HEK293 (cell line): ENCODE data around the gene USF1.
"Not testable (repeated sequence)": the region's sequence is repeated elsewhere in the genome, so short reads cannot be mapped to it uniquely, and the experiment has no call there.

Experiments
- CTCF ChIA-PET: fragments of 350-600 bp; formaldehyde crosslinking; extraction: SDS; loops from one replicate; lab custom pipeline; 2021; ENCODE audit warnings: antibody characterized with exemption; lab: Yijun Ruan, JAX
- POLR2A ChIA-PET: fragments of 300-600 bp; formaldehyde crosslinking; extraction: SDS; loops from one replicate; lab custom pipeline; 2020; ENCODE audit warnings: antibody characterized with exemption, inconsistent platforms; lab: Yijun Ruan, JAX
- H3K27ac ChIP-seq: fragments of 200-500 bp; sonication (Bioruptor generic); 2 replicates; pipeline ENCODE4 v1.5.1; 2014; ENCODE audit warnings: low read depth, low read length, control low read depth, inconsistent platforms; ENCODE audit errors: extremely low read depth
- H3K36me3 ChIP-seq, 2 experiments: fragments of 200-500 bp in 1 of 2; sonication (Bioruptor generic) in 1 of 2; 1 replicate in 1 of 2; 2 replicates in 1 of 2; pipeline ENCODE4 v1.5.1; 2014 to 2017; ENCODE audit warnings: inconsistent platforms in 2 of 2, low read length in 2 of 2; ENCODE audit not compliant: control insufficient read depth in 2 of 2, insufficient read depth in 1 of 2
- H3K4me1 ChIP-seq: fragments of 200-500 bp; sonication (Bioruptor generic); 2 replicates; pipeline ENCODE4 v1.5.1; 2014; ENCODE audit warnings: mild to moderate bottlenecking, low read length, inconsistent platforms; ENCODE audit not compliant: control insufficient read depth, insufficient read depth
- H3K4me3 ChIP-seq: 2 replicates; pipeline ENCODE4 v1.5.1; 2011; ENCODE audit warnings: low read depth, mild to moderate bottlenecking, control low read depth, low read length, moderate library complexity
- H3K9me3 ChIP-seq: fragments of 200-500 bp; sonication (Bioruptor generic); 2 replicates; pipeline ENCODE4 v1.5.1; 2014; ENCODE audit warnings: low read depth, low read length, inconsistent platforms; ENCODE audit not compliant: control insufficient read depth, insufficient read depth
- IKZF3 ChIP-seq: fragments of 450-650 bp; IDR thresholded peaks from 2 replicates; pipeline ENCODE4 v1.5.0; 2018; ENCODE audit warnings: missing biosample characterization, mild to moderate bottlenecking, missing genetic modification characterization, moderate library complexity
- KLF1 ChIP-seq: fragments of 450-650 bp; formaldehyde crosslinking; IDR thresholded peaks from 2 replicates; pipeline ENCODE4 v1.5.1; 2016; ENCODE audit warnings: missing biosample characterization, missing genetic modification characterization
- KLF8 ChIP-seq: fragments of 450-650 bp; formaldehyde crosslinking; IDR thresholded peaks from 2 replicates; pipeline ENCODE4 v1.5.1; 2016; ENCODE audit warnings: missing biosample characterization, missing genetic modification characterization
- PRDM1 ChIP-seq: fragments of 450-650 bp; formaldehyde crosslinking; IDR thresholded peaks from 2 replicates; pipeline ENCODE4; 2016; ENCODE audit warnings: missing biosample characterization, missing genetic modification characterization
- SCRT2 ChIP-seq: fragments of 450-650 bp; formaldehyde crosslinking; IDR thresholded peaks from 2 replicates; pipeline ENCODE4 v1.5.1; 2016; ENCODE audit warnings: missing biosample characterization, missing genetic modification characterization
- SP2 ChIP-seq: fragments of 450-650 bp; formaldehyde crosslinking; IDR thresholded peaks from 2 replicates; pipeline ENCODE4 v1.5.1; 2016; ENCODE audit warnings: missing biosample characterization, missing genetic modification characterization
- ZFHX2 ChIP-seq: fragments of 450-650 bp; formaldehyde crosslinking; conservative IDR thresholded peaks from 2 replicates; pipeline ENCODE4 v1.5.1; 2016; ENCODE audit warnings: missing biosample characterization, missing genetic modification characterization
- ZFP41 ChIP-seq: fragments of 450-650 bp; formaldehyde crosslinking; IDR thresholded peaks from 2 replicates; pipeline ENCODE4 v1.5.1; 2016; ENCODE audit warnings: missing biosample characterization, missing genetic modification characterization, borderline replicate concordance
- ZNF10 ChIP-seq: fragments of 450-650 bp; formaldehyde crosslinking; IDR thresholded peaks from 2 replicates; pipeline ENCODE4 v1.5.1; 2017; ENCODE audit warnings: missing biosample characterization, missing genetic modification characterization
- ZNF121 ChIP-seq: fragments of 450-650 bp; formaldehyde crosslinking; IDR thresholded peaks from 2 replicates; pipeline ENCODE4 v1.5.1; 2016; ENCODE audit warnings: missing biosample characterization, missing genetic modification characterization
- ZNF266 ChIP-seq: fragments of 450-650 bp; formaldehyde crosslinking; IDR thresholded peaks from 2 replicates; pipeline ENCODE4 v1.5.1; 2016; ENCODE audit warnings: missing biosample characterization, missing genetic modification characterization, low read depth
- ZNF335 ChIP-seq: fragments of 450-650 bp; formaldehyde crosslinking; conservative IDR thresholded peaks from 2 replicates; pipeline ENCODE4 v1.5.1; 2016; ENCODE audit warnings: missing biosample characterization, missing genetic modification characterization
- ZNF596 ChIP-seq: fragments of 450-650 bp; IDR thresholded peaks from 2 replicates; pipeline ENCODE4 v1.5.0; 2018; ENCODE audit warnings: missing biosample characterization, mild to moderate bottlenecking, missing genetic modification characterization, moderate library complexity
- ZNF777 ChIP-seq: fragments of 450-650 bp; formaldehyde crosslinking; IDR thresholded peaks from 2 replicates; pipeline ENCODE4 v1.5.1; 2017; ENCODE audit warnings: missing biosample characterization, missing genetic modification characterization, borderline replicate concordance
- ZSCAN23 ChIP-seq: fragments of 450-650 bp; formaldehyde crosslinking; IDR thresholded peaks from 2 replicates; pipeline ENCODE4 v1.5.1; 2016; ENCODE audit warnings: missing biosample characterization, missing genetic modification characterization
- TF ChIP-seq, protein P1 (sequence below): fragments of 450-650 bp; formaldehyde crosslinking; IDR thresholded peaks from 2 replicates; pipeline ENCODE4 v1.5.1; 2016; ENCODE audit warnings: missing biosample characterization, missing genetic modification characterization
- TF ChIP-seq, protein P2 (sequence below): fragments of 450-650 bp; formaldehyde crosslinking; conservative IDR thresholded peaks from 2 replicates; pipeline ENCODE4 v1.5.1; 2016; ENCODE audit warnings: low read depth, missing biosample characterization, missing genetic modification characterization
- TF ChIP-seq, protein P3 (sequence below): fragments of 450-650 bp; formaldehyde crosslinking; conservative IDR thresholded peaks from 2 replicates; pipeline ENCODE4 v1.5.1; 2016; ENCODE audit warnings: low read depth, missing biosample characterization, missing genetic modification characterization

The USF1 gene

DNA sequence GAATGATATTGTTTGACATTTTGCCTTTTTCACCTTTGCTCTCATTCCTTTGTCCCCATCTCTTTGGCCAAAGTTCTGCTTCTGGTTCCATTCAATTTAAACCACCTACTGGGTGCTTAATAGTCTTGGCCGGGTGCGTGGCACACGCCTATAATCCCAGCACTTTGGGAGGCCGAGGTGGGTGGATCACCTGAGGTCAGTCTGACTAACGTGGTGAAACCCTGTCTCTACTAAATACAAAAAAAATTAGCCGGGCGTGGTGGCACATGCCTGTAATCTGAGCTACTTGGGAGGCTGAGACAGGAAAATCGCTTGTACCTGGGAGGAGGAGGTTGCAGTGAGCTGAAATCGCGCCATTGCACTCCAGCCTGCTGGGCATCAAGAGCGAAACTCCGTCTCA, 23.3 kb downstream of the USF1 start:
- CTCF ChIA-PET: interaction anchor here (0.6 to 2.8 kb wide), 3 partner anchors 9 to 120 kb away, joined by 3 to 18 read pairs (median 3); no protein-coding TSS in a partner anchor
- POLR2A ChIA-PET: interaction anchor here (2.4 kb wide), 1 partner anchor 16 kb away, joined by 26 read pairs; the partner anchor contains the start of gene TSTD1
- H3K27ac ChIP-seq, H3K4me3 ChIP-seq: not testable (repeated sequence)
- TF ChIP-seq KLF1 (tag by site-specific recombination): peak; percentile 61
- TF ChIP-seq, all 188 proteins: peak for 1; not testable (repeated sequence) for 187
- H3K36me3 ChIP-seq, H3K9me3 ChIP-seq, H3K4me1 ChIP-seq: not testable (repeated sequence)

DNA sequence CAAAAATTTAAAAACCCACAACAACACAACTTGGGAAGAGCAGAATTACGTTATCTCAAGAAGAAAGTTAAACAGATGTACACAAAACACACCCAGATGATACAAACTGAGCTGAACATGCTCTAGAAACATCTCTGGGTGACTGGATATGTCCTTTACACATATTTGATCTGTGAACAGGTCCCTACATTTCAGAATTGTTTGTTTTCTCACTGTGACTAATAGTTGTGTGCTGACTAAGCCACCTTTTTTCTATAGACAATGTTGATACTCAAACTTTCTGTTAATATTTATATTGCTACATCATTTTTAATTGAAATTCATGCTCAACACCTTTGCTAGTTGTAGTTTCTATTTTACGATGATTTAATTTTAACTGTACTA, 23.8 kb downstream of the USF1 start:
- Histone ChIP-seq H3K4me1 (0 out of 2 replicates have a peak, but pooled peaks cover 2% of the 10 kb centered on the region), H3K27ac (no peak overlapping the region), H3K9me3 (no peaks in the 10 kb centered on the region), H3K36me3 (no peaks in the 10 kb centered on the region), H3K4me3 (no peak overlapping the region)
- TF ChIP-seq ZNF777 (tag by site-specific recombination): no peak
- TF ChIP-seq, protein P1, sequence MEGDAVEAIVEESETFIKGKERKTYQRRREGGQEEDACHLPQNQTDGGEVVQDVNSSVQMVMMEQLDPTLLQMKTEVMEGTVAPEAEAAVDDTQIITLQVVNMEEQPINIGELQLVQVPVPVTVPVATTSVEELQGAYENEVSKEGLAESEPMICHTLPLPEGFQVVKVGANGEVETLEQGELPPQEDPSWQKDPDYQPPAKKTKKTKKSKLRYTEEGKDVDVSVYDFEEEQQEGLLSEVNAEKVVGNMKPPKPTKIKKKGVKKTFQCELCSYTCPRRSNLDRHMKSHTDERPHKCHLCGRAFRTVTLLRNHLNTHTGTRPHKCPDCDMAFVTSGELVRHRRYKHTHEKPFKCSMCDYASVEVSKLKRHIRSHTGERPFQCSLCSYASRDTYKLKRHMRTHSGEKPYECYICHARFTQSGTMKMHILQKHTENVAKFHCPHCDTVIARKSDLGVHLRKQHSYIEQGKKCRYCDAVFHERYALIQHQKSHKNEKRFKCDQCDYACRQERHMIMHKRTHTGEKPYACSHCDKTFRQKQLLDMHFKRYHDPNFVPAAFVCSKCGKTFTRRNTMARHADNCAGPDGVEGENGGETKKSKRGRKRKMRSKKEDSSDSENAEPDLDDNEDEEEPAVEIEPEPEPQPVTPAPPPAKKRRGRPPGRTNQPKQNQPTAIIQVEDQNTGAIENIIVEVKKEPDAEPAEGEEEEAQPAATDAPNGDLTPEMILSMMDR (tag by site-specific recombination): no peak
- TF ChIP-seq PRDM1 (tag by site-specific recombination): peak; percentile 2; the same call in 1 of the 2 replicates
- TF ChIP-seq, protein P2, sequence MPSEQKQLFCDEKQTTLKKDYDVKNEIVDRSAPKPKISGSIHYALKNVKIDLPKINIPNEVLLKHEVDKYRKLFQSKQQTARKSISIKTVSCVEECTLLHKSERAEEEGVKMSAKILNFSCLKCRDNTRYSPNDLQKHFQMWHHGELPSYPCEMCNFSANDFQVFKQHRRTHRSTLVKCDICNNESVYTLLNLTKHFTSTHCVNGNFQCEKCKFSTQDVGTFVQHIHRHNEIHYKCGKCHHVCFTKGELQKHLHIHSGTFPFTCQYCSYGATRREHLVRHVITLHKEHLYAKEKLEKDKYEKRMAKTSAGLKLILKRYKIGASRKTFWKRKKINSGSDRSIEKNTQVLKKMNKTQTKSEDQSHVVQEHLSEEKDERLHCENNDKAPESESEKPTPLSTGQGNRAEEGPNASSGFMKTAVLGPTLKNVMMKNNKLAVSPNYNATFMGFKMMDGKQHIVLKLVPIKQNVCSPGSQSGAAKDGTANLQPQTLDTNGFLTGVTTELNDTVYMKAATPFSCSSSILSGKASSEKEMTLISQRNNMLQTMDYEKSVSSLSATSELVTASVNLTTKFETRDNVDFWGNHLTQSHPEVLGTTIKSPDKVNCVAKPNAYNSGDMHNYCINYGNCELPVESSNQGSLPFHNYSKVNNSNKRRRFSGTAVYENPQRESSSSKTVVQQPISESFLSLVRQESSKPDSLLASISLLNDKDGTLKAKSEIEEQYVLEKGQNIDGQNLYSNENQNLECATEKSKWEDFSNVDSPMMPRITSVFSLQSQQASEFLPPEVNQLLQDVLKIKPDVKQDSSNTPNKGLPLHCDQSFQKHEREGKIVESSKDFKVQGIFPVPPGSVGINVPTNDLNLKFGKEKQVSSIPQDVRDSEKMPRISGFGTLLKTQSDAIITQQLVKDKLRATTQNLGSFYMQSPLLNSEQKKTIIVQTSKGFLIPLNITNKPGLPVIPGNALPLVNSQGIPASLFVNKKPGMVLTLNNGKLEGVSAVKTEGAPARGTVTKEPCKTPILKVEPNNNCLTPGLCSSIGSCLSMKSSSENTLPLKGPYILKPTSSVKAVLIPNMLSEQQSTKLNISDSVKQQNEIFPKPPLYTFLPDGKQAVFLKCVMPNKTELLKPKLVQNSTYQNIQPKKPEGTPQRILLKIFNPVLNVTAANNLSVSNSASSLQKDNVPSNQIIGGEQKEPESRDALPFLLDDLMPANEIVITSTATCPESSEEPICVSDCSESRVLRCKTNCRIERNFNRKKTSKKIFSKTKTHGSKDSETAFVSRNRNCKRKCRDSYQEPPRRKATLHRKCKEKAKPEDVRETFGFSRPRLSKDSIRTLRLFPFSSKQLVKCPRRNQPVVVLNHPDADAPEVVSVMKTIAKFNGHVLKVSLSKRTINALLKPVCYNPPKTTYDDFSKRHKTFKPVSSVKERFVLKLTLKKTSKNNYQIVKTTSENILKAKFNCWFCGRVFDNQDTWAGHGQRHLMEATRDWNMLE (tag by site-specific recombination): no peak
- TF ChIP-seq SCRT2 (tag by site-specific recombination): no peak
- no peak for TF ChIP-seq ZNF596 (tag by site-specific recombination)
- TF ChIP-seq ZNF266 (tag by site-specific recombination): no peak
- POLR2A ChIA-PET: interaction anchor here (0.8 to 3.1 kb wide), 12 partner anchors 8 to 113 kb away, joined by 3 to 50 read pairs (median 6); partner anchors contain the start of genes TSTD1 and USF1
- CTCF ChIA-PET: interaction anchor here (0.9 to 2.8 kb wide), 3 partner anchors 9 to 32 kb away, joined by 3 to 18 read pairs (median 4); no protein-coding TSS in a partner anchor

DNA sequence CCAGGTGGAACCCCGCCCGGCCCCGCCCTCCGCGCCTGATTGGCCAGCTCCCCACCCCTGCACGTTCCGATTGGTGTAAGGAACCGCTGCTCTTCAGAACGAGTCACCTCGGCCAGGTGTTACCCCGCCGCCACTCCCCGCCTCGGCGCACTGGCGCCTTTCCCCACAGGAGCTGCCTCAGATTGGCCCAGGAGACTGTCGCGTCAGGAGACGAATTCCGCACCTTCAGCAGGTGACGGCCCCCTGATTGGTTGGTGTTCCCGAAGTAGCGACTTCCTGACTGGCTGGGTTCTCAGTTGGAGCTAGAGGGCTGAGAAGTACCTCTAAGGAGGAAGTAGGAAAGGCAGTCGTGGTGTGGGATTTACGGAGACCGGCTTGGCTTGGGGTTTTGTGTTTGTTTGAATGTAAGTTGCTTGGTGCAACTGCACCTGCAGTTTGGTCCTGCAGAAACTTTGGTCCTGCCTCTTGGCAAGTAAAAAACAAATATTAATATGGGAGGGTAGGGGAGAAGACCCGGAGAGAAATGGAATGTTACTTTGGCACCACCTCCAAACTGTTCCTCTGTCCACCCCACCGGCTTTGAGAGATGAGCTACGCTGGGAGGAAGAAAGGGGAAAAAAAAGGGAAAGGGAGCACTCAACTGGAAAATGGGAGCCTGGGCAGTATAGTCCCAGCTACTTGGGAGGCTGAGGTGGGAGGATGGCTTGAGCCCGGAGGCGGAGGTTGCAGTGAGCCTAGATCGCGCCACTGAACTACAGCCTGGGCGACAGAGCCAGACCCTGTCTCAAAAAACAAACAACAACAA, 24.4 kb downstream of the USF1 start:
- Histone ChIP-seq H3K36me3 (no peaks in the 10 kb centered on the region), H3K4me1 (0 out of 2 replicates have a peak, but pooled peaks cover 2% of the 10 kb centered on the region), H3K4me3 (peak overlapping the region; percentile 59), H3K9me3 (no peaks in the 10 kb centered on the region), H3K27ac (0 out of 2 replicates have a peak overlapping the region, but pooled peaks have one; percentile 18)
- CTCF ChIA-PET: interaction anchor here (0.6 to 2.8 kb wide), 12 partner anchors 9 to 920 kb away, joined by 3 to 18 read pairs (median 4); partner anchors contain the start of genes TSTD1 and USF1
- POLR2A ChIA-PET: interaction anchor here (0.6 to 3.1 kb wide), 29 partner anchors 9 to 773 kb away, joined by 3 to 50 read pairs (median 4); partner anchors contain the start of genes NIT1, PFDN2, PPOX and TOMM40L
- TF ChIP-seq KLF8 (tag by site-specific recombination) (peak; percentile 82; the same call in 1 of the 2 replicates), ZFP41 (tag by site-specific recombination) (no peak), SP2 (tag by site-specific recombination) (peak; percentile 96), ZFHX2 (tag by site-specific recombination) (peak; percentile 76), ZNF121 (peak; percentile 95), ZNF10 (tag by site-specific recombination) (peak; percentile 98), ZSCAN23 (tag by site-specific recombination) (0 out of 2 replicates have a peak, but pooled peaks have one; percentile 44), ZNF335 (tag by site-specific recombination) (0 out of 2 replicates have a peak, but pooled peaks have one; percentile 33), IKZF3 (tag by site-specific recombination) (0 out of 2 replicates have a peak, but pooled peaks have one; percentile 26)
- TF ChIP-seq, protein P3, sequence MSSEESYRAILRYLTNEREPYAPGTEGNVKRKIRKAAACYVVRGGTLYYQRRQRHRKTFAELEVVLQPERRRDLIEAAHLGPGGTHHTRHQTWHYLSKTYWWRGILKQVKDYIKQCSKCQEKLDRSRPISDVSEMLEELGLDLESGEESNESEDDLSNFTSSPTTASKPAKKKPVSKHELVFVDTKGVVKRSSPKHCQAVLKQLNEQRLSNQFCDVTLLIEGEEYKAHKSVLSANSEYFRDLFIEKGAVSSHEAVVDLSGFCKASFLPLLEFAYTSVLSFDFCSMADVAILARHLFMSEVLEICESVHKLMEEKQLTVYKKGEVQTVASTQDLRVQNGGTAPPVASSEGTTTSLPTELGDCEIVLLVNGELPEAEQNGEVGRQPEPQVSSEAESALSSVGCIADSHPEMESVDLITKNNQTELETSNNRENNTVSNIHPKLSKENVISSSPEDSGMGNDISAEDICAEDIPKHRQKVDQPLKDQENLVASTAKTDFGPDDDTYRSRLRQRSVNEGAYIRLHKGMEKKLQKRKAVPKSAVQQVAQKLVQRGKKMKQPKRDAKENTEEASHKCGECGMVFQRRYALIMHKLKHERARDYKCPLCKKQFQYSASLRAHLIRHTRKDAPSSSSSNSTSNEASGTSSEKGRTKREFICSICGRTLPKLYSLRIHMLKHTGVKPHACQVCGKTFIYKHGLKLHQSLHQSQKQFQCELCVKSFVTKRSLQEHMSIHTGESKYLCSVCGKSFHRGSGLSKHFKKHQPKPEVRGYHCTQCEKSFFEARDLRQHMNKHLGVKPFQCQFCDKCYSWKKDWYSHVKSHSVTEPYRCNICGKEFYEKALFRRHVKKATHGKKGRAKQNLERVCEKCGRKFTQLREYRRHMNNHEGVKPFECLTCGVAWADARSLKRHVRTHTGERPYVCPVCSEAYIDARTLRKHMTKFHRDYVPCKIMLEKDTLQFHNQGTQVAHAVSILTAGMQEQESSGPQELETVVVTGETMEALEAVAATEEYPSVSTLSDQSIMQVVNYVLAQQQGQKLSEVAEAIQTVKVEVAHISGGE: peak; percentile 51
